Measurements from ENCODE around the gene LRPAP1.

The LRPAP1 gene

GRCh38 chr4:3484057-3484973, 47.9 kb downstream of the LRPAP1 start:
- DNase-seq, result no peak

GRCh38 chr4:3483471-3483921, 48.7 kb downstream of the LRPAP1 start:
- DNase-seq, result no peak

GRCh38 chr4:3482707-3483106, 49.5 kb downstream of the LRPAP1 start:
- no peak for DNase-seq

GRCh38 chr4:3481783-3482393, 50.3 kb downstream of the LRPAP1 start:
- no peak for DNase-seq

- no peak for DNase-seq
Measured at GRCh38 chr4:3481113-3481531, 51.1 kb downstream of the LRPAP1 start.

- DNase-seq, result peak; percentile 67
Measured at GRCh38 chr4:3480528-3481112, 51.6 kb downstream of the LRPAP1 start.

GRCh38 chr4:3479358-3480101, 52.7 kb downstream of the LRPAP1 start:
- DNase-seq, result no peak

GRCh38 chr4:3478446-3479357, 53.5 kb downstream of the LRPAP1 start:
- no peak for DNase-seq

- no peak for DNase-seq
Measured at GRCh38 chr4:3477750-3478430, 54.3 kb downstream of the LRPAP1 start.

GRCh38 chr4:3476936-3477749, 55.1 kb downstream of the LRPAP1 start:
- DNase-seq, result no peak

- no peak for DNase-seq
Measured at GRCh38 chr4:3476341-3476747, 55.9 kb downstream of the LRPAP1 start.

- no peak for DNase-seq
Measured at GRCh38 chr4:3475713-3476260, 56.4 kb downstream of the LRPAP1 start.

- DNase-seq, result no peak
Measured at GRCh38 chr4:3475041-3475712, 57.0 kb downstream of the LRPAP1 start.

GRCh38 chr4:3473996-3474765, 58.0 kb downstream of the LRPAP1 start:
- DNase-seq, result no peak

GRCh38 chr4:3473181-3473950, 58.9 kb downstream of the LRPAP1 start:
- no peak for DNase-seq

- no peak for DNase-seq
Measured at GRCh38 chr4:3472411-3473141, 59.6 kb downstream of the LRPAP1 start.

- no peak for DNase-seq
Measured at GRCh38 chr4:3471886-3472285, 60.3 kb downstream of the LRPAP1 start.

Data from CD4-positive, alpha-beta T cell treated with Interleukin-21 for 1 hour (primary cell).